NB4 (cell line): ENCODE results near the gene PACC1.

ENCODE experiments used
- CTCF ChIP-seq: IDR thresholded peaks from one replicate; pipeline ENCODE4 v1.5.1; 2012; ENCODE audit warnings: low read depth, low read length
- MAX ChIP-seq: IDR thresholded peaks from 2 replicates; pipeline ENCODE4 v1.6.1; 2011; ENCODE audit warnings: low read depth, low read length
- MYC ChIP-seq: IDR thresholded peaks from 2 replicates; pipeline ENCODE4 v1.6.1; 2011; ENCODE audit warnings: low read depth, low read length
- POLR2A ChIP-seq: IDR thresholded peaks from 2 replicates; pipeline ENCODE4 v1.6.1; 2011; ENCODE audit warnings: mild to moderate bottlenecking; ENCODE audit not compliant: insufficient read length; ENCODE audit errors: extremely low read depth

- TF ChIP-seq CTCF (no peak), POLR2A (no peak), MAX (no peak), MYC (no peak)
Measured at GRCh38 chr1:212402666-212403321, 11.9 kb downstream of the PACC1 start.
